Natural killer cell (primary cell): ENCODE measurements around the gene MDM4. TPM values are rescaled to one million over a fixed set of nuclear protein-coding genes. Genes with fewer than 3 reads are reported as not detected.

Experiments used
- ATAC-seq, 3 donors: fragments of 150-1000 bp in 2 of 3; fragments of 200-7000 bp in 1 of 3; cut with Tn5 transposase; 1 replicate in 1 of 3; 2 replicates in 2 of 3; pipeline ENCODE4 v1.10.0; 2021; ENCODE audit warnings: mild to moderate bottlenecking in 2 of 3, moderate library complexity in 2 of 3
- DNase-seq, 2 donors: peaks; one replicate each; pipeline versions ENCODE4 v3.0.0 to v3.0.0-alpha.2; 2013 to 2021; ENCODE audit warnings: mixed read lengths in 1 of 2
- H3K27ac ChIP-seq: one replicate; pipeline ENCODE4 v1.5.1; 2013; ENCODE audit warnings: mild to moderate bottlenecking, low read length
- H3K27me3 ChIP-seq: one replicate; pipeline ENCODE4 v1.6.1; 2013; ENCODE audit warnings: low read length; ENCODE audit not compliant: control insufficient read depth, insufficient read depth
- H3K36me3 ChIP-seq: one replicate; pipeline ENCODE4 v1.6.1; 2013; ENCODE audit warnings: low read length; ENCODE audit not compliant: control insufficient read depth, insufficient read depth
- H3K4me1 ChIP-seq: one replicate; pipeline ENCODE4 v1.6.1; 2013; ENCODE audit warnings: low read length; ENCODE audit not compliant: control insufficient read depth, insufficient read depth
- H3K4me3 ChIP-seq: one replicate; pipeline ENCODE4 v1.5.1; 2013; ENCODE audit warnings: low read length
- H3K9me3 ChIP-seq: one replicate; pipeline ENCODE4 v1.6.1; 2013; ENCODE audit warnings: low read length; ENCODE audit not compliant: control insufficient read depth, insufficient read depth
- H3K27ac Mint-ChIP-seq, 2 donors: one replicate each; pipeline ENCODE4 v1.8.0; 2022; ENCODE audit warnings: mild to moderate bottlenecking in 2 of 2, mixed read lengths in 2 of 2, moderate library complexity in 1 of 2
- H3K27me3 Mint-ChIP-seq, 2 donors: one replicate each; pipeline ENCODE4 v1.8.0; 2022; ENCODE audit warnings: low read depth in 2 of 2, mixed read lengths in 2 of 2
- H3K36me3 Mint-ChIP-seq: one replicate; pipeline ENCODE4 v1.8.0; 2022; ENCODE audit warnings: mixed read lengths
- H3K4me1 Mint-ChIP-seq, 2 donors: one replicate each; pipeline ENCODE4 v1.8.0; 2022; ENCODE audit warnings: mixed read lengths in 2 of 2
- H3K4me3 Mint-ChIP-seq: one replicate; pipeline ENCODE4 v1.8.0; 2022; ENCODE audit warnings: mild to moderate bottlenecking, moderate library complexity, mixed read lengths
- H3K9me3 Mint-ChIP-seq, 2 donors: one replicate each; pipeline ENCODE4 v1.8.0; 2022; ENCODE audit warnings: mixed read lengths in 2 of 2
- WGBS: methylation state at CpG from one replicate; pipeline ENCODE4 v1.1.7; 2013; ENCODE audit warnings: missing lambda C conversion rate; ENCODE audit not compliant: insufficient coverage; 5-methylcytosine and 5-hydroxymethylcytosine counted together
- intact Hi-C: fragments of 100-400 bp; cut with micrococcal nuclease; formaldehyde crosslinking; loops from one replicate; pipeline ENCODE4 v1.14.2; 2022
- total RNA-seq, 4 donors: library from RNA; stranded (reverse); fragments of 120-200 nt in 1 of 4; gene quantifications; one replicate each; pipeline versions ENCODE4 v1.2.3 to v1.2.4, GENCODE V29; 2013 to 2022
- TF ChIP-seq, protein P1 (sequence below): fragments of 200-600 bp; IDR thresholded peaks from one replicate; pipeline ENCODE4 v1.8.0; 2022; ENCODE audit warnings: antibody characterized with exemption

The MDM4 gene
- total RNA-seq, 3 donors from 2014 or later (not counting 1 experiment from before 2014, with no cell fraction given) = 295 to 324 (median 296) TPM

DNA sequence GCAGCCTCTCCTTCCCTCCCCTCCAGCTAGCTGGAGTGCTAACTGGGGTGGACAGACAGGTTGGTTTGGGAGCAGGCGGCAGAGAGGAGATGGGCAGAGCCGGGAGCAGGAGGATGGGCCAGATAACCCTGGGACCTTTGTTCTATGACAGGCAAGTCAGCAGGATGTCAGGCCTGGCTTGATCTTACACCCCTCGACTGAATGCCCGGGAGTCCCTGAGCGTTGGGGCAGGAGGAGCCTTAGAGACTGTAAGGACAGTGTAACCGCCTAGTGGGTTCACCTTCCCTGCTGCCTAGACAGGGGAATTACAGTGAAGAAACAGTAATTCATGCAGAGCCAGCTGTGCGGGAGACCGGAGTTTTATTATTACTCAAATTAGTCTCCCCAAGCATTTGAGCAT is 60.2 kb downstream of the MDM4 start:
- Mint-ChIP-seq H3K4me3 (no peak overlapping the region), H3K9me3 (no peaks in the 10 kb centered on the region), H3K36me3 (no peaks in the 10 kb centered on the region), H3K27ac (peak overlapping the region in 1 of 2 donors; percentile 54), H3K4me1 (peaks cover 16 to 26% of the 10 kb centered on the region in 2 donors), H3K27me3 (no peaks in the 10 kb centered on the region)
- TF ChIP-seq, protein P1, sequence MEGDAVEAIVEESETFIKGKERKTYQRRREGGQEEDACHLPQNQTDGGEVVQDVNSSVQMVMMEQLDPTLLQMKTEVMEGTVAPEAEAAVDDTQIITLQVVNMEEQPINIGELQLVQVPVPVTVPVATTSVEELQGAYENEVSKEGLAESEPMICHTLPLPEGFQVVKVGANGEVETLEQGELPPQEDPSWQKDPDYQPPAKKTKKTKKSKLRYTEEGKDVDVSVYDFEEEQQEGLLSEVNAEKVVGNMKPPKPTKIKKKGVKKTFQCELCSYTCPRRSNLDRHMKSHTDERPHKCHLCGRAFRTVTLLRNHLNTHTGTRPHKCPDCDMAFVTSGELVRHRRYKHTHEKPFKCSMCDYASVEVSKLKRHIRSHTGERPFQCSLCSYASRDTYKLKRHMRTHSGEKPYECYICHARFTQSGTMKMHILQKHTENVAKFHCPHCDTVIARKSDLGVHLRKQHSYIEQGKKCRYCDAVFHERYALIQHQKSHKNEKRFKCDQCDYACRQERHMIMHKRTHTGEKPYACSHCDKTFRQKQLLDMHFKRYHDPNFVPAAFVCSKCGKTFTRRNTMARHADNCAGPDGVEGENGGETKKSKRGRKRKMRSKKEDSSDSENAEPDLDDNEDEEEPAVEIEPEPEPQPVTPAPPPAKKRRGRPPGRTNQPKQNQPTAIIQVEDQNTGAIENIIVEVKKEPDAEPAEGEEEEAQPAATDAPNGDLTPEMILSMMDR = no peak
- H3K4me3 ChIP-seq = no peak overlapping the region
- 98% methylated on average over 8 of the region's 8 CpGs for WGBS
- H3K36me3 ChIP-seq = peaks cover 13% of the 10 kb centered on the region
- H3K9me3 ChIP-seq = no peaks in the 10 kb centered on the region
- no peaks in the 10 kb centered on the region for H3K27me3 ChIP-seq
- intact Hi-C loops = no loop called here
- H3K4me1 ChIP-seq = peaks cover 17% of the 10 kb centered on the region
- H3K27ac ChIP-seq = no peak overlapping the region
- ATAC-seq (no peak), DNase-seq (no peak)

DNA sequence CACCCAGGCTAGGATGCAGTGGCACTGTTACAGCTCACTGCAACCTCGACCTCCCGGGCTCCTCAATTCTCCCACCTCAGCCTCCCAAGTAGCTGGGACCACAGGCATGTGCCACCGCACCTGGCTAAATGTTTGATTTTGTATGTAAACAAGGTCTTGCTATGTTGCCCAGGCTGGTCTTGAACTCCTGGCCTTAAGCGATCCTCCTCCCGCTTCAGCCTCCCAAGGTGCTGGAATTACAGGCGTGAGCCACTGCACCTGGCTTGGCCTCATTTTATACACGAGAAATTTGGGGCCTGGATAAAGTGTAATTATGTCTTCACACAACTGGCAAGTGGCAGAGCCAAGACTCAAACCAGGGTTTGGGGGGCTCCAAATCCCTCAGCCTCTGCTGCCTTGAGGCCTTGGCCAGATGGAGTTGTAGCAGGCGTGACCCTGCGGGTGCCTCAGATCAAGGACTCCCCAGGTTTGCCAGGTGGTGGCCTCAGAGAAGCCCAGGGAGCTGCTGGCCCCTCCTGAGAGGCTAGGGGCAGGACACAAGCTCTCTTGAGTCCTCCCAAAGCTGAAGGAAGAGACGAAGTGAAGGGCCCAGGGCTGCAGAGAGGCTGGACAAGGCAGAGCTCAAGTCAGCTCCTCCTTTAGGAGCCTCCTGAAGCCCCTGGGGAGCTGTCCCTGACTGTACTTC is 61.7 kb downstream of the MDM4 start:
- no peak for DNase-seq
- H3K36me3 Mint-ChIP-seq = no peaks in the 10 kb centered on the region
- no peak overlapping the region for H3K4me3 Mint-ChIP-seq
- Histone ChIP-seq H3K4me1 (peaks cover 17% of the 10 kb centered on the region), H3K36me3 (peaks cover 8% of the 10 kb centered on the region), H3K27me3 (no peaks in the 10 kb centered on the region), H3K27ac (no peak overlapping the region), H3K9me3 (no peaks in the 10 kb centered on the region), H3K4me3 (no peak overlapping the region)
- WGBS = 97% methylated on average over 10 of the region's 10 CpGs
- peaks cover 16 to 26% of the 10 kb centered on the region in 2 donors for H3K4me1 Mint-ChIP-seq
- no peaks in the 10 kb centered on the region for H3K9me3 Mint-ChIP-seq
- intact Hi-C loops = no loop called here
- TF ChIP-seq, protein P1 = no peak
- peak overlapping the region in 1 of 2 donors; percentile 44 for H3K27ac Mint-ChIP-seq
- no peaks in the 10 kb centered on the region for H3K27me3 Mint-ChIP-seq
- ATAC-seq = no peak

- 61% methylated on average over 18 of the region's 18 CpGs for WGBS
- Mint-ChIP-seq H3K9me3 (no peaks in the 10 kb centered on the region), H3K4me3 (peak overlapping the region; percentile 38), H3K36me3 (no peaks in the 10 kb centered on the region), H3K4me1 (peaks cover 16 to 26% of the 10 kb centered on the region in 2 donors), H3K27me3 (no peaks in the 10 kb centered on the region), H3K27ac (peak overlapping the region; percentile 44 to 91)
- Histone ChIP-seq H3K9me3 (no peaks in the 10 kb centered on the region), H3K4me3 (peak overlapping the region; percentile 13), H3K36me3 (no peaks in the 10 kb centered on the region), H3K27ac (peak overlapping the region; percentile 48), H3K27me3 (no peaks in the 10 kb centered on the region), H3K4me1 (peaks cover 18% of the 10 kb centered on the region)
- TF ChIP-seq, protein P1 = no peak
- ATAC-seq (peak in 1 of 3 donors; percentile 21), DNase-seq (peak in 1 of 2 donors; percentile 26)
- intact Hi-C loops = no loop called here
These were observed 62.9 kb downstream of the MDM4 start for GRCh38 chr1:204578867-204579664.
